Activated CD4-positive, alpha-beta T cell treated with anti-CD3 and anti-CD28 coated beads, Interleukin-2, amount 50 U/mL, for 48 hours (primary cell): ENCODE measurements around the gene RAPH1.
A peak's percentile ranks its signal among the peaks of the same experiment; 100 is the strongest.

Experiments
- DNase-seq, 2 experiments: peaks; one replicate each; pipeline ENCODE4 v3.0.0-alpha.2; 2020

The RAPH1 gene

GRCh38 chr2:203535078-203535783 lies at the start of gene RAPH1:
Gene RAPH1 (minus strand): TSS chr2:203535301. CDS start chr2:203495353, 39,948 bp downstream.
- DNase-seq: peak; percentile 72 to 81

- DNase-seq: no peak
These were observed 49.7 kb upstream of the RAPH1 start for GRCh38 chr2:203584784-203585183.

- peak; percentile 34 to 41 for DNase-seq
These were observed 48.6 kb upstream of the RAPH1 start for GRCh38 chr2:203583701-203584100.

- DNase-seq: no peak
These were observed 48.1 kb upstream of the RAPH1 start for GRCh38 chr2:203583084-203583695.

- no peak for DNase-seq
These were observed 47.4 kb upstream of the RAPH1 start for GRCh38 chr2:203582468-203582867.

- DNase-seq: no peak
These were observed 45.7 kb upstream of the RAPH1 start for GRCh38 chr2:203580844-203581243.

GRCh38 chr2:203579730-203580129 lies 44.6 kb upstream of the RAPH1 start:
- no peak for DNase-seq

GRCh38 chr2:203578759-203579643 lies 43.9 kb upstream of the RAPH1 start:
- DNase-seq: peak; percentile 45 to 52

- no peak for DNase-seq
These were observed 39.7 kb upstream of the RAPH1 start for GRCh38 chr2:203574824-203575223.

GRCh38 chr2:203572316-203572715 lies 37.2 kb upstream of the RAPH1 start:
- DNase-seq: no peak

- no peak for DNase-seq
These were observed 34.7 kb upstream of the RAPH1 start for GRCh38 chr2:203569677-203570316.

GRCh38 chr2:203567691-203568090 lies 32.6 kb upstream of the RAPH1 start:
- no peak for DNase-seq

- no peak for DNase-seq
These were observed 31.1 kb upstream of the RAPH1 start for GRCh38 chr2:203566161-203566560.

- DNase-seq: no peak
These were observed 30.0 kb upstream of the RAPH1 start for GRCh38 chr2:203565076-203565475.

- DNase-seq: no peak
These were observed 27.2 kb upstream of the RAPH1 start for GRCh38 chr2:203562268-203562667.

- no peak for DNase-seq
These were observed 24.5 kb upstream of the RAPH1 start for GRCh38 chr2:203559641-203560040.

GRCh38 chr2:203553784-203554183 lies 18.7 kb upstream of the RAPH1 start:
- DNase-seq: no peak

GRCh38 chr2:203551778-203552177 lies 16.7 kb upstream of the RAPH1 start:
- no peak for DNase-seq

- DNase-seq: no peak
These were observed 15.2 kb upstream of the RAPH1 start for GRCh38 chr2:203550266-203550665.

GRCh38 chr2:203549406-203549805 lies 14.3 kb upstream of the RAPH1 start:
- DNase-seq: no peak

GRCh38 chr2:203548887-203549286 lies 13.8 kb upstream of the RAPH1 start:
- DNase-seq: no peak

- no peak for DNase-seq
These were observed 12.3 kb upstream of the RAPH1 start for GRCh38 chr2:203547356-203547755.

- no peak for DNase-seq
These were observed 9.3 kb upstream of the RAPH1 start for GRCh38 chr2:203544402-203544801.
